Kidney (tissue), 14 donors: ENCODE data around the gene COPS8. TPM values are rescaled to one million over a fixed set of nuclear protein-coding genes. Genes with fewer than 3 reads are reported as not detected.

ENCODE experiments used
- DNase-seq, 5 donors: peaks; one replicate each; pipeline ENCODE4 v3.0.0-alpha.2; 2013 to 2020
- FAIRE-seq: peaks from 2 replicates; lab custom pipeline; 2012; peaks lifted over from hg19 to GRCh38; lab: Jason Lieb, UNC
- H3K27ac ChIP-seq, 2 donors: one replicate each; pipeline ENCODE4 v1.7.0; 2013; ENCODE audit warnings: low read depth in 2 of 2, low read length in 2 of 2, inconsistent platforms in 1 of 2
- H3K27me3 ChIP-seq: one replicate; pipeline ENCODE4 v1.7.1; 2013; ENCODE audit warnings: low read length, inconsistent platforms; ENCODE audit not compliant: control insufficient read depth, insufficient read depth
- H3K36me3 ChIP-seq, 3 donors: one replicate each; pipeline versions ENCODE4 v1.7.0 to v1.7.1; 2013; ENCODE audit warnings: low read length in 3 of 3, control low read depth in 1 of 3, inconsistent platforms in 1 of 3; ENCODE audit not compliant: insufficient read depth in 3 of 3, control insufficient read depth in 2 of 3
- H3K4me1 ChIP-seq, 3 donors: one replicate each; pipeline versions ENCODE4 v1.7.0 to v1.7.1; 2013; ENCODE audit warnings: low read length in 3 of 3, inconsistent platforms in 1 of 3, low read depth in 1 of 3; ENCODE audit not compliant: control insufficient read depth in 2 of 3, insufficient read depth in 2 of 3
- H3K4me3 ChIP-seq, 3 donors: one replicate each; pipeline versions ENCODE4 v1.7.0 to v1.8.1; 2013; ENCODE audit warnings: low read length in 3 of 3, control low read depth in 1 of 3, inconsistent platforms in 1 of 3
- H3K9ac ChIP-seq, 3 donors: one replicate each; pipeline versions ENCODE4 v1.7.0 to v1.7.1; 2013; ENCODE audit warnings: low read length in 3 of 3, control low read depth in 1 of 3, inconsistent platforms in 1 of 3
- H3K9me3 ChIP-seq, 3 donors: one replicate each; pipeline versions ENCODE4 v1.7.0 to v1.7.1; 2013; ENCODE audit warnings: low read length in 3 of 3, control low read depth in 1 of 3, inconsistent platforms in 1 of 3; ENCODE audit not compliant: control insufficient read depth in 2 of 3, insufficient read depth in 1 of 3
- intact Hi-C: fragments of 100-400 bp; cut with DNase I; formaldehyde crosslinking; loops from one replicate; pipeline ENCODE4 v1.11.1; 2022
- polyA plus RNA-seq: library from polyadenylated mRNA; stranded (reverse); fragments of 350-450 nt; fragmentation: Illumina TruSeq; extraction: RNeasy Lipid Tissue Mini Kit (QIAGEN cat#74804); gene quantifications from one replicate; pipeline ENCODE4 v1.2.3, GENCODE V29; 2014; ENCODE audit warnings: low read depth, low replicate concordance; ENCODE audit not compliant: insufficient read depth
- total RNA-seq: library from RNA; stranded (reverse); fragmentation: NEBNext Ultra II Directional; extraction: Animal tissue kit (Norgen Biotek cat#: 25700); gene quantifications from one replicate; pipeline ENCODE4 v1.2.1, GENCODE V29; 2021
- TF ChIP-seq, protein P1 (sequence below): IDR thresholded peaks from 3 replicates; pipeline ENCODE4 v1.5.1; 2012; ENCODE audit warnings: mild to moderate bottlenecking, moderate library complexity, borderline replicate concordance; ENCODE audit not compliant: insufficient read depth; ENCODE audit errors: extremely low read depth
- donor health status: control.
- donor health status: control.
- donor health status: control.
- donor health status: control.
- donor health status: control.
- donor health status: DM: yes; HTN: yes; CAD: no.
- donor health status: Normal renal cell carcinoma (clear cell type).

COPS8 gene
- total and polyA plus RNA-seq, 2 donors from 2014 or later = 40.7 to 67.6 TPM

DNA sequence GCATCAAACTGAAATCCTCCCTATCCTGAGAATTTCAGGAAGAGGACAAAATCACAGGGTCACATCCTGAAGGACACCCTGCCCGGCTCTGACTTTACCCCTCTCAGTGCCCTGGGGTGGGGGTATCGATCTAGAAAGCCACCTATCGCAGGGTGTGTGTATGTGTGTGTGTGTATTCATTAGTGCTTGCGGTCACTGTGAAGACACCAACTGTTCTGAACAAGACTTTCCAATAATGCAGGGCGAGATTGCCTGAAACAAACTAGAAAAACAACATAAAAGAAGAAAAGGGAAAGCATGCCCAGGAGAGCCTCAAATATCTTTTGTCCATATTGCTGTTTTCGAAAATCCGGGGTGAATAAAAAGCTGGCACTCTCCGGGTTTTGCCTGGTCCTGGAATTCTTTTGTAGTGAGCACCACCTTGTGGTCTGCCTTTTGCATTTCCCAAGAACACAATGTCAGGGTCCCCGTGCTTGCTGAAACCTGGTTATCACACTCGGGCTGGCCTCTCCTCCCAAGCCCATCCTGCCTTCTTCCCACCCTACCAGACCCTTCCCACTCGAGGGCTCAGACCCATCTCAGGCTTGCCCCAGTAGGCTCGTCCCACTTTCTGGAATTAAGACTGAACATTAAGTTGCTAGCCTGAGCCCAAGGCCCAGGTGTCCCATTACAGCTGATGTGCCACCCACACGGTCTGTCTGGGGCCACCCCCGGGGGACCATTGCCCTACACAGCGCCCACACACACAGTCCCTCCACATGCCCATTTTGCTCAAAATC, 25.0 kb upstream of the COPS8 start:
- H3K27ac ChIP-seq = no peak overlapping the region
- H3K9ac ChIP-seq = no peak overlapping the region
- H3K4me3 ChIP-seq = no peak overlapping the region
- no peaks in the 10 kb centered on the region for H3K9me3 ChIP-seq
- no peaks in the 10 kb centered on the region for H3K27me3 ChIP-seq
- DNase-seq = peak in 4 of 5 donors; percentile 71 to 91 (median 80)
- peak; percentile 27 for FAIRE-seq
- peaks cover 0 to 2% (median 2%) of the 10 kb centered on the region in 3 donors for H3K4me1 ChIP-seq
- intact Hi-C loops = no loop called here
- TF ChIP-seq, protein P1, sequence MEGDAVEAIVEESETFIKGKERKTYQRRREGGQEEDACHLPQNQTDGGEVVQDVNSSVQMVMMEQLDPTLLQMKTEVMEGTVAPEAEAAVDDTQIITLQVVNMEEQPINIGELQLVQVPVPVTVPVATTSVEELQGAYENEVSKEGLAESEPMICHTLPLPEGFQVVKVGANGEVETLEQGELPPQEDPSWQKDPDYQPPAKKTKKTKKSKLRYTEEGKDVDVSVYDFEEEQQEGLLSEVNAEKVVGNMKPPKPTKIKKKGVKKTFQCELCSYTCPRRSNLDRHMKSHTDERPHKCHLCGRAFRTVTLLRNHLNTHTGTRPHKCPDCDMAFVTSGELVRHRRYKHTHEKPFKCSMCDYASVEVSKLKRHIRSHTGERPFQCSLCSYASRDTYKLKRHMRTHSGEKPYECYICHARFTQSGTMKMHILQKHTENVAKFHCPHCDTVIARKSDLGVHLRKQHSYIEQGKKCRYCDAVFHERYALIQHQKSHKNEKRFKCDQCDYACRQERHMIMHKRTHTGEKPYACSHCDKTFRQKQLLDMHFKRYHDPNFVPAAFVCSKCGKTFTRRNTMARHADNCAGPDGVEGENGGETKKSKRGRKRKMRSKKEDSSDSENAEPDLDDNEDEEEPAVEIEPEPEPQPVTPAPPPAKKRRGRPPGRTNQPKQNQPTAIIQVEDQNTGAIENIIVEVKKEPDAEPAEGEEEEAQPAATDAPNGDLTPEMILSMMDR = peak; percentile 77
- H3K36me3 ChIP-seq = no peaks in the 10 kb centered on the region

DNA sequence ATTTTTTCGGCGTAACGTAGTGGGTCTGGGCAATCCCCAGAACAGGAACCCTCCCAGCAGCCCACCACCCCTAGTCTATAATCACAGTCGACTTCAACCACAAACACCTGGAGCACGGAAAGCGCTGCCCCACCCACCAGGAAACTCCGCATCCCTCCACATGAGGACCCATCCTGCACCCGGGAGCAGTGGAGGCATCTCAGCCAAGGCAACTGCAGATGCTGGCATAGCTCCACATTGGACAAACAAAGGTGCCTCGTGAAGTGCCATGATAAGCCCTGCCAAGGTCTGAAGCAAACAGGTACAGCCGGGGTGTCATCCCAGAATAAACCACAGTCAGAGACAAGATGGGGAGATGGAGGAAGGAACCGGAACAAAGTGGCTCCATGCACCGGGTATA, 24.3 kb upstream of the COPS8 start:
- no peak for FAIRE-seq
- peaks cover 0 to 2% (median 2%) of the 10 kb centered on the region in 3 donors for H3K4me1 ChIP-seq
- intact Hi-C loops = no loop called here

DNA sequence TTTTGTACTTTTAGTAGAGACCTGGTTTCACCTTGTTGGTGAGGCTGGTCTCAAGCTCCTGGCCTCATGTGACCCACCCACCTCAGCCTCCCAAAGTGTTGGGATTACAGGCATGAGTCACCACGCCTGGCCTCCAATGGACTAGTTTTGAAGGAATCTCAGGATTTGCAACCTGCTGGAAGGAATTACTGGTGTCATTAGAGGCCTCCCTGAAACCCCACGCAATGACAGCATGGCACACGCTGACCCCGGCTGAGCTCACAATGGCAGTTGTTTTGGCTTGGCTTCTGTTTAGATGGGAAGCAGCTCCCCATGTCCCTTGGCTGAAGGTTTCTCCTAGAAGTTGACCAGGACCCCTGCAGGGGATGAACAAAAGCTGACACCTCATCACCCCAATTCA, 23.1 kb upstream of the COPS8 start:
- intact Hi-C loops = no loop called here
- TF ChIP-seq, protein P1 = no peak
- Histone ChIP-seq H3K4me1 (peaks cover 0 to 2% (median 2%) of the 10 kb centered on the region in 3 donors), H3K4me3 (no peak overlapping the region), H3K27ac (no peak overlapping the region), H3K27me3 (no peaks in the 10 kb centered on the region), H3K36me3 (no peaks in the 10 kb centered on the region), H3K9ac (no peak overlapping the region), H3K9me3 (no peaks in the 10 kb centered on the region)
- no peak for DNase-seq
- FAIRE-seq = no peak

More for the DNA sequence above, 24.3 kb upstream of the COPS8 start:
- no peak overlapping the region for H3K27ac ChIP-seq
- H3K27me3 ChIP-seq = no peaks in the 10 kb centered on the region
- no peak for DNase-seq
- no peak overlapping the region for H3K9ac ChIP-seq
- H3K36me3 ChIP-seq = no peaks in the 10 kb centered on the region
- no peak overlapping the region for H3K4me3 ChIP-seq
- no peaks in the 10 kb centered on the region for H3K9me3 ChIP-seq
- TF ChIP-seq, protein P1 = no peak
